HCT116 (cell line): ENCODE measurements around the gene CNOT10.

ENCODE experiments used
- ATF3 ChIP-seq: IDR thresholded peaks from 2 replicates; pipeline ENCODE4 v1.6.1; 2012
- CTCF ChIP-seq, 3 experiments: fragments of 200-600 bp in 1 of 3; sonication (generic) in 1 of 3; IDR thresholded peaks in 2 of 3; conservative IDR thresholded peaks in 1 of 3; 2 replicates each; pipeline ENCODE4 v1.5.1; 2012 to 2017; ENCODE audit warnings: low read depth in 2 of 3, low read length in 2 of 3, antibody characterized with exemption in 1 of 3, borderline replicate concordance in 1 of 3, control low read depth in 1 of 3, mild to moderate bottlenecking in 1 of 3, mixed read lengths in 1 of 3, mixed run types in 1 of 3, moderate library complexity in 1 of 3; ENCODE audit not compliant: insufficient read depth in 1 of 3
- EZH2 ChIP-seq: fragments of 200-600 bp; sonication (generic); IDR thresholded peaks from 2 replicates; pipeline ENCODE4 v1.6.1; 2017; ENCODE audit warnings: antibody characterized with exemption, mixed run types
- EZH2phosphoT487 ChIP-seq: fragments of 200-600 bp; IDR thresholded peaks from 2 replicates; pipeline ENCODE4 v1.6.1; 2018; ENCODE audit warnings: antibody characterized with exemption, borderline replicate concordance
- FOSL1 ChIP-seq: IDR thresholded peaks from 2 replicates; pipeline ENCODE4 v1.6.1; 2012; ENCODE audit warnings: low read depth
- POLR2A ChIP-seq: IDR thresholded peaks from 2 replicates; pipeline ENCODE4 v1.7.0; 2011; ENCODE audit warnings: borderline replicate concordance; ENCODE audit not compliant: insufficient read depth, insufficient read length; ENCODE audit errors: extremely low read depth
- RAD21 ChIP-seq: IDR thresholded peaks from 2 replicates; pipeline ENCODE4 v1.6.1; 2012; ENCODE audit warnings: low read depth, mild to moderate bottlenecking
- TCF7L2 ChIP-seq: IDR thresholded peaks from 2 replicates; pipeline ENCODE4 v1.7.0; 2011; ENCODE audit warnings: borderline replicate concordance, inconsistent platforms; ENCODE audit not compliant: insufficient read depth, insufficient read length; ENCODE audit errors: extremely low read depth

- TF ChIP-seq RAD21 (no peak), CTCF (IDR thresholded peaks at IDR 0.05 in 2 of 3, conservative IDR thresholded peaks at IDR 0.05 in 1 of 3; ENCODE audit: borderline replicate concordance in 1 of 3, insufficient read depth in 1 of 3, low read depth in 2 of 3, low read length in 2 of 3) (no peak), EZH2 (no peak), TCF7L2 (no peak), FOSL1 (no peak), POLR2A (no peak), EZH2phosphoT487 (no peak), ATF3 (no peak)
These were observed 34.3 kb downstream of the CNOT10 start for GRCh38 chr3:32719335-32719734.
